Epithelial cell of esophagus (primary cell): ENCODE results near the gene THBS1.

Source experiments
- DNase-seq: peaks from one replicate; pipeline ENCODE4 v3.0.0; 2010; ENCODE audit warnings: low read depth
- H3K4me3 ChIP-seq: 2 replicates; pipeline ENCODE4 v1.5.1; 2011; ENCODE audit warnings: mild to moderate bottlenecking, low read length, control low read depth
- TF ChIP-seq, protein P1 (sequence below): IDR thresholded peaks from 2 replicates; pipeline ENCODE4 v1.5.1; 2011; ENCODE audit warnings: low read depth, mild to moderate bottlenecking, low read length, control low read depth, inconsistent platforms; ENCODE audit not compliant: insufficient read depth; ENCODE audit errors: missing control alignments

Gene THBS1

DNA sequence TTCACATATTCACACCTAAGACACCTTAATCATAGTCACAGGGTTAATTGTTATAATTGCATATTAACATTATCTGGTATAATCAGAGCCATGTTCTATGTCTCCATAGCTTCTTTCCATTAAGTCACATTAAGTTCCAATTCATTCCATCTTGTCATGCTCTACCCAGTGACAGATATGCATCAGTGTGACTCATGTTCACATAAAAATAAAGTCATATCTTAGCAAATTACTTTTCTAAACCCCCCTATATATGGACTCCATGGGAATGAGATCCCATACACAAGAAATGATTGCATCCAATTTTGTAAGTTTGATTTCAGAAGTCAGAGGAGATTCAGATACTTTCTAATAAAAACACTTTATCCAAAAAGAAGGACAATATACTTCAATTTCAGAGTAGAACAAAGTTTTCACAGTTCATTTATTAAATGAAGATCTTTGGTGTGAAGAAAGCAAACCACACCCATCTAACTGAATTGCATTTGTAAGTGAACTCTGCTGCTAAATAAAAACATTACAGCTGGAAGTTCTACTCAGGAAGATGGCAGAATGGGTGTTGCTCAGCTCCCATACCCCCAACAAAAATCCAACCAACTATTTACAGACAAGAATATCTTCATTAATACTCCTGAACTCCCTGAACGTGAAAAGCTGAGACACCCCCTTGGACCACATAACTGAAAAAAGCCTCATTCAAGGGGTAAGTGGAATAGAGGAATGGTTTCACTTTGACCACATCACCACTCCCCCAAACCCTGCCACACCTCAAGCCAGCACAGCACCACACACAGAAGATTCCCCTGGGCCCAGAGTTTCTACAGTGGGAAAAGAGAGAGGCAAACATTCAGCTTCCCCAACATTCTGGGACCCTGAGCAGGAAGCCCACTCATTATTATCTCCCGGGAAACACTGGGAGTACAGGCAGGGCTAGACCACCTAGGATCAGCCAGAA, 27.6 kb downstream of the THBS1 start:
- H3K4me3 ChIP-seq = no peak overlapping the region
- TF ChIP-seq, protein P1, sequence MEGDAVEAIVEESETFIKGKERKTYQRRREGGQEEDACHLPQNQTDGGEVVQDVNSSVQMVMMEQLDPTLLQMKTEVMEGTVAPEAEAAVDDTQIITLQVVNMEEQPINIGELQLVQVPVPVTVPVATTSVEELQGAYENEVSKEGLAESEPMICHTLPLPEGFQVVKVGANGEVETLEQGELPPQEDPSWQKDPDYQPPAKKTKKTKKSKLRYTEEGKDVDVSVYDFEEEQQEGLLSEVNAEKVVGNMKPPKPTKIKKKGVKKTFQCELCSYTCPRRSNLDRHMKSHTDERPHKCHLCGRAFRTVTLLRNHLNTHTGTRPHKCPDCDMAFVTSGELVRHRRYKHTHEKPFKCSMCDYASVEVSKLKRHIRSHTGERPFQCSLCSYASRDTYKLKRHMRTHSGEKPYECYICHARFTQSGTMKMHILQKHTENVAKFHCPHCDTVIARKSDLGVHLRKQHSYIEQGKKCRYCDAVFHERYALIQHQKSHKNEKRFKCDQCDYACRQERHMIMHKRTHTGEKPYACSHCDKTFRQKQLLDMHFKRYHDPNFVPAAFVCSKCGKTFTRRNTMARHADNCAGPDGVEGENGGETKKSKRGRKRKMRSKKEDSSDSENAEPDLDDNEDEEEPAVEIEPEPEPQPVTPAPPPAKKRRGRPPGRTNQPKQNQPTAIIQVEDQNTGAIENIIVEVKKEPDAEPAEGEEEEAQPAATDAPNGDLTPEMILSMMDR = no peak
- DNase-seq = no peak

DNA sequence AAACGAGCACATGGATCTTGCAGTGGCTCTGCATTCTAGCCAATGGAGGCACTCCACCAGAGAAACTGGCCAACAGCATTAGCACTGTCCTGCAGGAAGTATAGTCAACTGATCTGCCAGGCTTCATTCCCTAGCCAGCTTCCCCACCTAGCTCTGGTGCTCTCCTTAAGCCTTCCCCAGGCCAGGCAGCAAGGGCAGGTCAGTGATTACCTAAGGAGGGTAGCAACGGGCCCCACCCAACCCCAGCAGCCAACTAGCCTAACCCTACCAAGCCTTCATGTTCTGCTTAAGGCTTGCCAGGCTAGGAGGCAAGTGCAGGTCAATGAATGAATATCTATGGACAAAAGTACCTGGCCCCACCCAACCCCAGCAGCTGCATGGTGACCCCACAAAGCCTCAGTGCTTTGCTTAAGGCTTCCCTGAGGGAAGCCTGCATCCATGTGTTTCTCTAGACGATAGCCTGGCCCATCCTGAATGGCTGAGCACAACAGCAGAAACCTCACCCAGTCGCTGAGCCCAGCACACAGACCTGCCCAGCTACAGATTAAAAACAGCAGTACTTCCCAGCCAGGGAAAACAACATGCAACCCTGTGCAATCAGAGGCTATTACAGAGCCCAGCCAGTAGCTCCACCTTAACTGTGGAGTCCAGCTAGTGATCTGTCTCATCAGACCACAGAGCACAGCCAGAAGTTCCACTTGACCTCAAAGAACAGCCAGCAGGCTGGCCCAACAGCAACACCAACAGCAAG, 28.5 kb downstream of the THBS1 start:
- TF ChIP-seq, protein P1 = no peak
- H3K4me3 ChIP-seq = no peak overlapping the region
- DNase-seq = no peak

GRCh38 chr15:39610665-39611064, 29.8 kb downstream of the THBS1 start:
- no peak overlapping the region for H3K4me3 ChIP-seq
- no peak for DNase-seq
- TF ChIP-seq, protein P1 = no peak

- H3K4me3 ChIP-seq = no peak overlapping the region
- peak; percentile 45 for DNase-seq
- TF ChIP-seq, protein P1 = no peak
Observed at GRCh38 chr15:39613271-39613670, 32.4 kb downstream of the THBS1 start.

DNA sequence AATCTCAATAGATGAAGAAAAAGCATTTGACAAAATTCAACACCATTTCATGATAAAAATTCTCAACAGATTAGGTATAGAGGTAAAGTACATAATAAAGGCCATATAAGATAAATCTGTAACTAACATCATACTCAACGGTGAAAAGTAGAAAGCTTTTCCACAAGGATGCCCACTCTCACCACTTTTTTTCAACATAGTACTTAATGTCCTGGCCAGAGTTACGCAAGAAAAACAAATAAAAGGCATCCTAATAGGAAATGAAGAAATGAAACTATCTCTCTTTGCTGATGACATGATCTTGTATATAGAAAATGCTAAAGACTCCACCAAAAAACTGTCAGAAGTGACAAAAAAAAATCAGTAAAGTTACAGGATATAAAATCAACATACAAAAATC, 33.0 kb downstream of the THBS1 start:
- DNase-seq = no peak
- H3K4me3 ChIP-seq = no peak overlapping the region
- TF ChIP-seq, protein P1 = no peak

GRCh38 chr15:39616731-39617455, 36.0 kb downstream of the THBS1 start:
- DNase-seq = peak; percentile 82
- H3K4me3 ChIP-seq = no peak overlapping the region

More at GRCh38 chr15:39616731-39617455, 36.0 kb downstream of the THBS1 start:
- TF ChIP-seq, protein P1 = no peak
